Inflammatory macrophage treated with lipopolysaccharide for 1 hour (primary cell): ENCODE data around the gene SLC2A5.
A peak's percentile ranks its signal among the peaks of the same experiment; 100 is the strongest.

Experiments
- DNase-seq, 2 donors: peaks; one replicate each; pipeline ENCODE4 v3.0.0-alpha.2; 2020 to 2022

The SLC2A5 gene

DNA sequence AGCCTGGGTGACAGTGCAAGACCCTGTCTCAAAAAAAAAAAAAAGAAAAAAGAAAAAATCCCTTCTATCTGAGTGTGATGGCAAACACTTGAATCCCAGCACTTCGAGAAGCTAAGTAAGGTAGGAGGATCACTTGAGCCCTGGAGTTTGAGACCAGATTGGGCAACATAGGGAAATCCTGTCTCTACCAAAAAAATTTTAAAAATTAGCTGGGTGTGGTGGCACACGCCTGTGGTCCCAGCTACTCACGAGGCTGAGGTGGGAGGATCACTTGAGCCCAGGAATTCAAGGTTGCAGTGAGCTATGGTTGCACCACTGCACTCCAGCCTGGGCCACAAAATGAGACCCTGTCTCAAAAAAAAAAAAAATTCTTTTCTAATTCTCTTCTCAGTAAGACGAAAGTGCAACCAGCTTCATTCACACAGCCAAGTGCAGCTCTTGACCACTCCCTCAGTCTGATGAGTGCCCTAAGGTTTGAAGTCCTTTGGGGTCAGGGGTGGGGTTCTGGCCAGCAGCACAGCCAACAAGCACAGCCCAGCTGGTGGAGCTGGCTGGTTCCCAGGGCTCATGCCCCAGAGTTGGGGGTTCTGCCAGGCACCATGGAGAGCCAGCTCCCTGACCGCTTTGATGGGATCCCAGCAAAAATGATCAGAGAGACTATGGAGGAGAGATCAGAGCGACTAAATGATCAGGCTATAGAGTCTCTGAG, 8.0 kb downstream of the SLC2A5 start:
- DNase-seq: peak; percentile 41 to 70

DNA sequence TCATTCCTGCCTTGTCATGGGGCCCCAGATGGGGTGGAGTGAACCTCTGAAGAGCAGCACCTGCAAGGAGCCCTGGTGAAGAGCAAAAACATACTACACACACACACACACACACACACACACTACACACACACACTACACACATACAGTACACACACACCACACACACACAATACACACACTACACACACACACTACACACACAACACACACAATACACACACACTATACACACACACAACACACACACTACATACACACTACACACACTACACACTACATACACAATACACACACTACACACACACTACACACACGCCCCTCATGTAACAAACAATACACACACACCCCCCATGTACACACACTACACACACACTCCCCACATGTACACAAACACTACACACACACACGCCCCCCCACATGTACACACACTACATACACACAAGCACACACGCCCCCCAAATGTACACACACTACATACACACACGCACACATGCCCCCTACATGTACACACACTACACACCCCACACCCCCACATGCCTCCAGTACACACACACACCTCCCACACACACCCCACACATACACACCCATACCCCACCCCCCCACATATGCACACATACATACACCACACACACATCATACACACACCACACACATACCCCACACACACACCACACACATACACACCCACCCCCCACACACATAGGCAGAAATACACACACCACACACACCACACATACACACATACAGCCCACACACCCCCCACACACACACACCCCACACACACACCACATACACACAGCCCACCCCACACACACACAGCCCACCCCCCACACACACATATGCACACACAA, 9.3 kb downstream of the SLC2A5 start:
- DNase-seq: no peak

DNA sequence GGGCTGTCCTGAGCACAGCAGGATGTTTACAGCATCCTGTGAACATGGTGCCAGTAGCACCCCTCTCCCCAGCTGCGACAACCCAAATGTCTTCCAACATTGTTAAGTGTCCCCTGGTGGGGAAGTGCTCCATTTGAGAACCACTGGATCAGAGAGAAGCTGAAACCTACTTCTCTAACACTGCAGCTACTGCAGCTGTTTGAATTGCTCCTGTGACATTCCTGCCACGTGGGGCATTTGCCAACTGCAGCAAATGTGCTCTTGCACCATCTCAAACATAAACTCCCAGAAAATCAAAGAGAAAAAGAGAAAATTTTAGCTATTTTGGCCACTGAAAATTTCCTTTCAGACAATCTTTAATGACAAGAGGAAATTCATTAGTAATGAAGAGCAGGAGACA, 11.0 kb downstream of the SLC2A5 start:
- DNase-seq: peak; percentile 12 to 47

DNA sequence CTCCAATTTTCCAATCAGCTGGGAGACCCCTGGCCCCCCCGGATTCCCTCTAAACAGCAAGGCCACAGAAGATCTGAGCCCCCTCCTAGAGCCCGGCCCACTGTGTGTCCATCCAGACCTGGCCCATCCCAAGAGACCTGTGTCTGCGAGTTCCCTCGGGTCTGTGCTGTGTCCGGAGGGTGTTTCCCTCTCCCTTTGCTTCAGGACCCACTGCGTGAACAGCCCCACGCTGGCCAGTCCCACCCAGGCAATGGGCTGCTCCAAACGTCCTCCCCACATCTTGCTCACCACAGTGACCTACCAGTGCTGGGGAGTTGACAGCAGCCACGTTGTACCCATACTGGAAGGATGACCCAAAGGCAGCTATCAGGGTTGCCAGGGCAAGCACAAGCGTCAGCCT, 11.6 kb downstream of the SLC2A5 start:
- no peak for DNase-seq

DNA sequence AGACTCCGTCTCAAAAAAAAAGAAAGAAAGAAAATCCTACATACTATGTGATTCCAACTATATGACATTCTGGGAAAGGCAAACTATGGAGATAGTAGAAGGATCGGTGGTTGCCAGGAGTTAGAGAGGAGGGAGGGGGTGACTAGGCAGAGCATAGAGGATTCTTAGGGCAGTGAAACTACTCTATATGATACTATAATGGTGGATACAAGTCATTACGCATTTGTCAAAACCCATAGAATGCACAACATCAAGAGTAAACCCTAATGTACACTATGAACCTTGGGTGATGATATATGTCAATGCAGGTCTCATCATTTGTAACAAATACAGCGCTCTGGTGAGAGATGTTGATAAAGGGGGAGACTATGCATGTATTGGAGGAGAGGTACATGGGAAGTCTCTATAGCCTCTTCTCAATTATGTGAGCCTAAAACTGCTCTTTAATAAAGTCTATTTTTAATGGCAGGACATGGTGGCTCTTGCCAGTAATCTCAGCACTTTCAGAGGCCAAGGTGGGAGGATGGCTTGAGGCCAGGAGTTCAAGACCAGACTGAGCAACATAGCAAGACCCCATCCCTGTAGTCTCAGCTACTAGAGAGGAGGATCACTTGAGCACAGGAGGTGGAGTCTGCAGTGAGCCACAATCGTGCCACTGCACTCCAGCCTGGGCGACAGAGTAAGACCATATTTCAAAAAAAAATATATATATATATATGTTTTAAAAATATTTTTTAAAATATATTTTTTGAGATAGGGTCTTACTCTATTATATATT, 17.0 kb downstream of the SLC2A5 start:
- no peak for DNase-seq

DNA sequence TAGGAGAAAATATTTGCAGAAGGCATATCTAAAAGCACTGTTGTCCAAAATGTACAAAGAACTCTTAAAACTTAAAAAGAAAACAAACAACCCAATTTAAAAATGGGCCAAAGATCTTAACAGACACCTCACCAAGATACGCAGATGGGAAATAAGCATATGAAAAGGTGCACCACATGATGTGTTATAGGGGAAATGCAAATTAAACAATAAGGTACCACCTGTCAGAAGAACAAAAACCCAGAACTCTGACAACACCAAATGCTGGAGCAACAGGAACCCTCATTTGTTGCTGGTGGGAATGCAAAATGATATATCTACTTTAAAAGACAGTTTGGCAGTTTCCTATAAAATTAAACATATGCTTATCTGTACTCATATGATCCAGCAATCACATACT, 18.1 kb downstream of the SLC2A5 start:
- no peak for DNase-seq

DNA sequence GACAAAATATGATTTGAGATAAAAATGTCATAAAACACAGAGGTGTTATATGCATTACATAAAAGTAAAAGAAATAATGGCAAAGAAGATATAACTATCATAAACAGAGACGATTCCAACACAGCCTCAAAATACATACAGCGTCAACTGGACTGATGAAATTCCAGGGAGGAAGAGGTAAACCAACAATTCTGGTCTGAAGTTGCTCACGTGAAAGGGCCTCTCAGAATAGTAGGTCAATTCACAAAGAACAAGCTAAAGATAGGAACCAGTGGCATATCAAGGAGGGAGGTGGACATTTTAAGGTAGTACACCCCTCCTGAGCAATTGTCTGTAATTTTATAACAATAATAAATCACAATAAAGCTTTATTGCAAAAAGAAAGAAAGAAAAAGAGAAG, 18.6 kb downstream of the SLC2A5 start:
- no peak for DNase-seq

DNA sequence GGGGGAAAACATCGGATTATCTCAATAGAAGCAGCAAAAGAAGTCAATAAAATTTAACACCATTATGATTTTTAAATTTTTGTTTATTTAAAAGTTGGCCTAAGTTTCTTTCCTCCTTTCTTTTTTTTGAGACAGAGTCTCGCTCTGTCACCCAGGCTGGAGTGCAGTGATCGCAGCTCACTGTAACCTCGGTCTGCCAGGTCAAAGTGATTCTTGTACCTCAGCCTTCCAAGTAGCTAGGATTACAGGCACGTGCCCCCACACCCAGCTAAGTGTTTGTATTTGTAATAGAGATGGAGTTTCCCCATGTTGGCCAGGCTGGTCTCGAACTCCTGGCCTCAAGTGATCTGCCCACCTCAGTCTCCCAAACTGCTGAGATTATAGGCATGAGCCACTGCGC, 20.9 kb downstream of the SLC2A5 start:
- DNase-seq: no peak

DNA sequence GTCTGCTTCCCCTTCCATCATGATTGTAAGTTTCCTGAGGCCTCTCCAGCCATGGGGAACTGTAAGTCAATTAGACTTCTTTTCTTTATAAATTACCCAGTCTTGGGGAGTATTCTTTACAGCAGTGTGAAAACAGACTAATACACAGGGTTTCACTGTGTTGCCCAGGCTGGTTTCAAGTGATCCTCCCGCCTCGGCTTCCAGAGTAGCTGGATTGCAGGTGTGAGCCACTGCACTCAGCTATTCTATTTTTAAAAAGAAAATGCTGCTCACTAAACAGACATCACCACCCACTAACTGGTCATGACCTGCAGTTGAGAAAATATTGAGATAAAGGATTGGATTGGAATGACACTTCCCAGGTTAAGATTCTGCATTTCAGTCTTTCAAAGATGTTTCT, 22.4 kb downstream of the SLC2A5 start:
- DNase-seq: no peak

DNA sequence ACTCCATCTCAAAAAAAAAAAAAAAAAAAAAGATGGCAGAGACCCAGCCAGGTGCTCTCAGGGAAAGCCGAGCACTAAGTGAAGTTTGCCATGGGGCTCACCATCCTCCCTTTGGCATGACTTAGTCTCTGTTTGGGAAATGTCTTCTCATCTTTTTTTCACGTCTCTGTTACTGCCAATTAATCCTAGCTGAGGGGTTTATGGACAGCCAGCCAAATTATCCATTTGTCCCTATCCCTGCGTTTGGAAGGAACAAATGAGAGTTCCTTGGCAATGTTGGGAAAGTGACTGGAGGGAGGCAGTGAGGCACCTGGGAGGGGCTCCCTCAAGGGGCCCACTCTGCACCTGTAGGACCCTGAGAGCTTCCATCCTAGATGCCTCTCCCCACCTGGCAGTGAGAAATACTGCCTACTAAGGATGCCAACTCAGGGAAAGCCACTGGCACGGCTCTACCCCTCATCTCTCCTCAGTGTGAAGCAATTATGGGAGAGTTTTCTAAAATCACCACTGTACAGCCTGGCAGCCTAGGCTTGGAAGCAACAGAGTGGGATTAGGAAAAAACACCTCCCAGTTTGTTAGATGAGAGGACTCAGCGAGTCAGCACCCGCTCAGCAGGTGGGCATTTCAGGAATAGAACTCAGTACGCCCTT, 23.4 kb downstream of the SLC2A5 start:
- DNase-seq: no peak

DNA sequence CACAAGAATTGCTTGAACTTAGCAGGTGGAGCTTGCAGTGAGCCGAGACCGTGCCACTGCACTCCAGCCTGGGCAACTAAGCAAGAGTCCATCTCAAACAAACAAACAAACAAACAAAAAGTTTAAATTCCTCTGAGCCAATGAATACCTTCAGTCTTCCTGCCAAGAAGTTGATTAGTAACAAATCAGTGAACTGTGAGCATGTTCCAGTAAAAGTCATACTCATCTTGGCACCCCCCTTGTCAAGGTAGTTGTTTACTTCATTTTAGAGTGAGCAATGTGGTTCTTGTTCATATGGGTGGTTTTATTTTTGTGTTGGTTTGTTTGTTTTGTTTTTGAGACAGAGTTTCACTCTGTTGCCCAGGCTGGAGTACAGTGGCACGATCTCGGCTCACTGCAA, 25.2 kb downstream of the SLC2A5 start:
- no peak for DNase-seq

DNA sequence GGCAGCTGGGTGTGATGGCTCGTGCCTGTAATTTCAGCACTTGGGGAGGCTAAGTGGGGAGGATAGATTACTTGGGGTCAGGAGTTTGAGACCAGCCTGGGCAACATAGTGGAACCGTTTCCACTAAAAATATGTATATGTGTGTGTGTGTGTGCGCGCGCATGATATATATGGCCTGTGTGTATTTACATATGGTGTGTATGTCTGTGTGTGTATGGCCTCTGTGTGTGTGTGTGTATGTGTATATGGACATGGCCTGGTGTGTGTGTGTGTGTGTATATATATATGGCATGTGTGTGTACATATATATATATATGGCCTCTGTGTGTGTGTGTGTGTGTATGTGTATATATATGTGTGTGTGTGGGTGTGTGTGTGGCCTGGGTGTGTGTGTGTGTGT, 27.2 kb downstream of the SLC2A5 start:
- no peak for DNase-seq

DNA sequence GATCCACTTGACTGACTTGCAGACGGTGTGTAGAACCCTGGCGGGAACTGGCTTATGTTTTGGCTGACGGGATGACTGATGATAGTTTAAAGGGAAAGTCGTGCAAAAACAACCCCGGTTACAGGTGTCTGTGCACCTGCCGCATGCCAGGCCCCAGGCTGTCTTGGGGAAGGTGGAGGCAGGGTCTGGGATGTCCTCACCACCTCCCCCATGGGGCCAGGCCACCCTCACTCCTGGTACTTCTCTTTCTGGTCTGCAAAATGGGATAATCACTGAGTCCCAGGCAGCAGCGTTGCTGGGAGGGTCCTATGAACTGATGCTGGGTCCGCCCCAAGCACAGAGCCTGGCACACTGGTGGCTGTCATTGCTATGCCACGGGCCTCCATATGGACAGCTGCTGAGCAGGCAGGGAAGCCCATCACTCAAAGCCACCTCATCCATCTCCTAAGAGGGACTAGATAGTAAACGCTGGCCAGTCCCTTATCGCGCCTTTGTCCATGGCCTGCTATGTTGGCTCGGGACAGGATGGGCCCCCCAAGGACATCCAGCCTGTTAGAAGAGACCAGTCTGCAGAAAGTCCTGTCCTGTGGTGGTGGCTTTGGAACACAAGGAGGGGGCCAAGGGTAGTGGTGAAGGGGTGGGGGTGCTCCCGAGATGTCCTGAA, 28.2 kb downstream of the SLC2A5 start:
- no peak for DNase-seq

DNA sequence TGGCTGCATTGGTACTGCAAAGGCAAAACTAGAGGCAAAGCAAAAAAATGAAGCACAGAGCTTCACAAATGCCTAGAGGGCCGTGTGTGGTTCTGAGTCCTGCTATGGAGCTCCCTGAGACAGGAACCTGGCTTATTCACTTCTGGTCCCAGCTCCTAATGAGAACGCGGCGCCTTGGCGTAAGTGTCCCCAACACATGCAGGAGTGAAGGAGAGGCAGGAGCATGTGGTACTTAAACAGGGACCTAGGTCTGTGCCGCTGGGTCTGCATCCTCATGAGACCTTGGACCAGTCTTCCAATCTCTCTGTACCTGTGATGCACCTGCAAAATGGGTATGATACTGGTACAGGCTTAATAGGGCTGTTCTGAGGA, 28.8 kb downstream of the SLC2A5 start:
- DNase-seq: no peak

DNA sequence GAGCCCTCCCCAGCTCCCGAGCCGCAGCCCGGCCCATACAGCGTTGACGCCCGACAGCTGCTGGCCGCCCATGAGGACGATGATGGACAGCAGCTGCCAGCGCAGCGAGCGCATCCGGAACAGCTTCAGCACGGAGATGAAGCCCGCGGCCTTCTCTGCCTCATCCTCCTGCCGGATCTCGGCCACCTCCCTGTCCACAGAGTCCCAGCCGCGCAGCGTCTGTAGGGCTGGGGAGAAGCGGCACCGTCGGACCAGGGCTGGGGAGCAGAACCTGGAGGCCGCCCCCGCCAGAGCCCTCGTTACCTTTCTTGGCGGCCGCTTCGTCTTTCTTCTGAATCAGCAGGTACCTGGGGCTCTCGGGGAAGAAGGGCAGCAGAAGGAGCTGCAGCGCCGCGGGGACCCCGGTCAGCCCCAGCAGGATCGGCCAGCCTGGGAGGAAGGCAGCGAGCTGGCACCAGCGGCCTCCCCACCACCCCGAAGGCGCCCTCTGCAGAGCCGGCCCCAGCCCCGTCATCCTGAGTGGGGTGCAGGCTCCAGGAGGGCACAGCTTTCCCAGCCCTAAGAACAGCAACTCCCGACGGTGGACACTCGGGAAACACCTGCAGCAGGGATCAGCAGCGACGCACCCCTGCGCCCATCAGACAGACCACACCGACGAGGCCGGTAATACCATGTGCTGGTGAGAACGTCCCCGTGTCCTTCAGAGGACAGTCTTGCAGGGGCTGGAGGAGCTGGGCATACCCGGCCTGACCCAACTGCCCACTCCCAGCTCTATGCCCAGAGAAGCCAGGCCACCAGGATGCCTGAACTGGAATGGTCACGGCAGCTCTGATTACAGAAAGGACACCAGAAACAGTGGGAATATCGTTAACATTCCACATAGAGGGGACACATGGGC, 29.4 kb downstream of the SLC2A5 start:
- no peak for DNase-seq

DNA sequence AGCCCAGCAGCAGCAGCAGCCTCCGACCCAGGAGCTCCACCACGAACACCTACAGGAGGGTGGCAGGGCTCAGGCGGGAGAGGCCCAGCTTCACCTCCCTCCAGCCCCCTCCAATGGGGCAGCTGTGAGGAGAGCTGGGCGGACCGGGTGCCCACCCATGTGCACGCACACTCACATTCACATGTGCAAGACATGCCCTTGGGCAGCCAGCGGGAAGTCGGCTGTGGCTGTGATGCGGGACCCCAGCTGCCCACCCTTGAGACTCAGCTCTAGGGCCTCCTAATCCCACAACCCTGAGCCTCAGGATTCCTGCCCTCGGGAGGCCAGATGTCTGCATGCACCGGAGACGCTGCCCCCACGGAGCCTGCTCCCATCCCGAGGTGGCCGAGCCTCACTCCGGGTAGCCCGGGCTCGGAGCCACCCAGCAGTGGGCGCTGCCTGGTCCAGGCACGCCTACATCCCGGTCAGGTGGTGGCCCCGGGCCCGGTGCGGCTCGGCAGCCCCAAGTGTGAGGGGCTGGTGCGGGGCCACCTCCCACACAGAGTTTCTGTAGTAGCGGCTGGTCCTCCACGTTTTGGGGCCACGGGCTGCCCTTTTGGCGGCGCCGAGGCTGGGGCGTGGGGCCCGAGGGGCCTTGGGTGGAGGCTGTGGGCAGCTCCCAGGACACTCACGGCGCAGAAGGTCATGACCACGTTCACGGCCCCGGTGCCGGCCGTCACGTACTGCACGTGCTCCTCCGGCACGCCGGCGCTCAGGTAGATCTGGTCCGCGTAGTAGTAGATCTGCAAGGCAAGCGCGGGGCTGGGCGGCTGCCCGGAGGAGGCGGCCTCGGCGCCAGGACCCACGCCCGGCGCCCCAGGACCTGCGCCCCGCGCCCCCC, 30.3 kb downstream of the SLC2A5 start:
- no peak for DNase-seq

DNA sequence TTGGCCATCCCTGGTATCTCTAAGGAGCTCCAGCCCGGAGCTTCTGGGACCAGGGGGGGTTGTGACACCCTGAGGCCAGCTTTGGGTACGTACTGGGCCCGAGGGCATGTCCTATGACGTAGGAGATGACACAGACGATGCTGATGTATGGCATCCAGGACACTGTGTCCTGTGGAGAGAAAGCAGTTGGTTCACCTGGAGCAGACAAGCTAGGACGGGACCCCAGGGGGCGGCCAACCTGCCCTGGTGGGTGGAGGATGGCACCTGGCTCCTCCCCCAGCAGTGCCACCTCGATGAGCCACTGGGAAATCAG, 31.1 kb downstream of the SLC2A5 start:
- DNase-seq: no peak

DNA sequence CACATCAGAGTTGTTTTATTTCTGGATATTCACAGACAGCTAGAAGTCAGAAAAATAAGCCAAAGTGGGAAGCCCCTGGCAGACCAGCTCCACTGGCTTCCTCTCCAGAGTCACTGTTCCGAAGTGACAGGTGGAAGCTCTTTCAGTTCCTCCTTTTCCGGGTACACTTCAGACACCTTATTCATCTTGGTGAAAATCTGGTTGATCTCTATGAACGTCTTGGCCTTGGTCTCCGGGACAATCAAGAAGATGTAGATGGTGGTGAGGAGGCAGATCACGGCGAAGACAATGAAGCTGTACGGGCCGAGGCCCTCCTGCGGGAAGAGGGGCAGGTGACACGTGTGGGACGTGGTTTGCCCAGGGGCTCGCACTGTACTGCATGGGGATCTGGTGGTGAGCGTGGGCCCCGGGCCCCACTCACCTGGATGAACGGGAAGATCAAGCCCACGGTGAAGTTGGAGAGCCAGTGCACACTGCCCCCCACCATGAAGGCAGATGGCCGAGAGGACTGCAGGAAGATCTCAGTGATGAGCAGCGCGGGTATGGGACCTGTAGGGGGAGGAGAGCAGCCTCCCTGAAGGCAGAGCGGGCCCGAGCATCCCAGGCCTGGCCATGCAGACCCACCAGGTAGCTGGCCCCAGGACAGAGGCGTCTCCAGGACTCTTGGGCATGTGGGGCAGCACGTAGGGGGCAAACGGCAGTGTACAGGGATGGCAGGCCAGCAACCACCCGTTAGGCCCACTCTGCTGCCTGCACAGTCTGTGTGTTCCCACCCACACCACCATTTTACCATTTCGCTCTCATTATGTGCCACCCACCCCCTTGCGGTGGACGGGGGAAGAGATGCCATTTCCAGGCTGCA, 31.7 kb downstream of the SLC2A5 start:
- no peak for DNase-seq

DNA sequence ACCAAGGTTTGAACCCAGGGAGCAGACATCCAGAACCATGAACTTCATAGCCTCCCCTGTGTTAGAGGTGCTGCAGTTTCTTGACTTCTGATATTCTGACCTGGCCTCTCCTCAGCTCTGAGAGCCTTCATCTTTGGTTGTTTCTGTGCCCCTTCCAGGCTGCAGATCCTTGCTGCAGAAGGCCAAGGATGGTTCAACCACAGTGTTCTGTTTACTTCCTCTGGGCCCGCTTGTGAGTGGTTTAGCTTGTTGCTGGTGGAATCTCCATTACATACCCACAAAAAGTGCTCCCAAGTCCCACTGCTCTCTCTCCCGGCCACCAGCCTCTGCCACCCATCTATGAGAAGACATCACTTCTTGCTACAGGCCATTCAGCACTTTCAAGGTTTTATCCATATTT, 34.2 kb downstream of the SLC2A5 start:
- DNase-seq: no peak

DNA sequence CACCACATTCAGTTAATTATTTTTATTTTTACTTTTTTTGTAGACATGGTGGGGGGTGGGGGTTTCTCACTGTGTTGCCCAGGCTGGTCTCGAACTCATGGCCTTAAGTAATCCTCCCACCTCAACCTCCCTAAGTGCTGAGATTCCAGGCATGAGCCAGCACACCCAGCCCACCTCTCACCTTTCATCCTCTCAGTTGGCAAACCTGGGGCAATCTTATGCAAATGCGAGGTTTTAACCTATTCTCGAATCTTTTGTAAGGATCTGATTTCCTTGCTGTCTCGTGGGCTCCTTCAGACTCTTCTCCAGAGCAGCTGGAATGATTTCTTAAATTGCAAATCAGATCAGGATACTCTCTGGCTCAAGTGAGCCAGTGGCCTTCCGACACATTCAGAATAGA, 36.1 kb downstream of the SLC2A5 start:
- no peak for DNase-seq
